Activated naive CD8-positive, alpha-beta T cell treated with anti-CD3 and anti-CD28 coated beads, Interleukin-2, amount 10 ng/mL, durations not matched to agents 7 days and 5 days (primary cell): ENCODE results near the gene RPS2. TPM values are rescaled to one million over a fixed set of nuclear protein-coding genes. Genes with fewer than 3 reads are reported as not detected.
A peak's percentile ranks its signal among the peaks of the same experiment; 100 is the strongest.

Experiments
- ATAC-seq: fragments of 150-1000 bp; cut with Tn5 transposase; one replicate; pipeline ENCODE4 v1.10.0; 2021; ENCODE audit warnings: low read depth, moderate library complexity
- POLR2A ChIA-PET: fragments of 350-600 bp; sonication (Branson Sonifier 250); formaldehyde crosslinking; loops from one replicate; lab custom pipeline; 2021; ENCODE audit warnings: antibody characterized with exemption; lab: Charles Lee
- DNase-seq: peaks from one replicate; pipeline ENCODE4 v3.0.0; 2021
- H3K27ac Mint-ChIP-seq: one replicate; pipeline ENCODE4 v1.8.0; 2022; ENCODE audit warnings: mild to moderate bottlenecking, mixed read lengths
- H3K27me3 Mint-ChIP-seq: one replicate; pipeline ENCODE4 v1.8.0; 2022; ENCODE audit warnings: mild to moderate bottlenecking, moderate library complexity, mixed read lengths
- H3K36me3 Mint-ChIP-seq: one replicate; pipeline ENCODE4 v1.8.0; 2021; ENCODE audit warnings: mild to moderate bottlenecking, mixed read lengths
- H3K4me1 Mint-ChIP-seq: one replicate; pipeline ENCODE4 v1.8.0; 2021; ENCODE audit warnings: mixed read lengths
- H3K4me3 Mint-ChIP-seq: one replicate; pipeline ENCODE4 v1.8.0; 2022; ENCODE audit warnings: mild to moderate bottlenecking, moderate library complexity, mixed read lengths
- H3K9me3 Mint-ChIP-seq: one replicate; pipeline ENCODE4 v1.8.0; 2021; ENCODE audit warnings: mixed read lengths
- total RNA-seq, 2 experiments: library from RNA; stranded (reverse); gene quantifications; one replicate each; pipeline ENCODE4 v1.2.3, GENCODE V29; 2021

RPS2 gene
- total RNA-seq, 2 experiments from 2014 or later: 2,404 to 2,409 TPM

- H3K4me1 Mint-ChIP-seq: peaks cover 20% of the 10 kb centered on the region
- peaks cover 8% of the 10 kb centered on the region for H3K36me3 Mint-ChIP-seq
- DNase-seq (no peak), ATAC-seq (no peak)
- H3K4me3 Mint-ChIP-seq: no peak overlapping the region
- H3K9me3 Mint-ChIP-seq: no peaks in the 10 kb centered on the region
- H3K27me3 Mint-ChIP-seq: peaks cover 13% of the 10 kb centered on the region
- POLR2A ChIA-PET: interaction anchor here (1.0 to 5.7 kb wide), 4 partner anchors 21 to 163 kb away, joined by 6 to 36 read pairs (median 11); partner anchors contain the start of genes RPS2, TBL3 and TRAF7
- H3K27ac Mint-ChIP-seq: no peak overlapping the region
These were observed 28.2 kb upstream of the RPS2 start for GRCh38 chr16:1992704-1993317.

- POLR2A ChIA-PET: interaction anchor here (1.0 to 5.7 kb wide), 6 partner anchors 12 to 220 kb away, joined by 3 to 36 read pairs (median 8); partner anchors contain the start of genes EME2, MRPS34, RPS2 and TBL3
- H3K27ac Mint-ChIP-seq: no peak overlapping the region
- peak; percentile 76 for ATAC-seq
- peak overlapping the region; percentile 75 for H3K4me3 Mint-ChIP-seq
- peaks cover 8% of the 10 kb centered on the region for H3K36me3 Mint-ChIP-seq
- peaks cover 20% of the 10 kb centered on the region for H3K4me1 Mint-ChIP-seq
- peaks cover 13% of the 10 kb centered on the region for H3K27me3 Mint-ChIP-seq
- peak; percentile 96 for DNase-seq
- no peaks in the 10 kb centered on the region for H3K9me3 Mint-ChIP-seq
These were observed 27.5 kb upstream of the RPS2 start for GRCh38 chr16:1991948-1992703.

GRCh38 chr16:1991588-1991947, 26.9 kb upstream of the RPS2 start:
- H3K4me3 Mint-ChIP-seq: peak overlapping the region; percentile 75
- H3K27me3 Mint-ChIP-seq: peaks cover 13% of the 10 kb centered on the region
- DNase-seq: no peak
- POLR2A ChIA-PET: interaction anchor here (1.0 to 5.7 kb wide), 8 partner anchors 11 to 219 kb away, joined by 3 to 36 read pairs (median 7); partner anchors contain the start of genes EME2, MRPS34, RPS2 and TBL3
- peaks cover 5% of the 10 kb centered on the region for H3K36me3 Mint-ChIP-seq
- no peak for ATAC-seq
- no peaks in the 10 kb centered on the region for H3K9me3 Mint-ChIP-seq
- peaks cover 18% of the 10 kb centered on the region for H3K4me1 Mint-ChIP-seq
- H3K27ac Mint-ChIP-seq: peak overlapping the region; percentile 69

- POLR2A ChIA-PET: interaction anchor here (0.6 to 5.7 kb wide), 9 partner anchors 11 to 219 kb away, joined by 3 to 36 read pairs (median 4); partner anchors contain the start of genes EME2, MRPS34, RPS2 and TBL3
- ATAC-seq: peak; percentile 50
- Mint-ChIP-seq H3K36me3 (peaks cover 5% of the 10 kb centered on the region), H3K9me3 (no peaks in the 10 kb centered on the region), H3K4me1 (peaks cover 19% of the 10 kb centered on the region), H3K4me3 (peak overlapping the region; percentile 75), H3K27ac (peak overlapping the region; percentile 69), H3K27me3 (peaks cover 13% of the 10 kb centered on the region)
- DNase-seq: peak; percentile 63
These were observed 26.5 kb upstream of the RPS2 start for GRCh38 chr16:1991135-1991551.

GRCh38 chr16:1990351-1991134, 25.9 kb upstream of the RPS2 start:
- Mint-ChIP-seq H3K4me1 (peaks cover 18% of the 10 kb centered on the region), H3K27ac (peak overlapping the region; percentile 67), H3K4me3 (peak overlapping the region; percentile 75), H3K9me3 (no peaks in the 10 kb centered on the region), H3K36me3 (peaks cover 5% of the 10 kb centered on the region), H3K27me3 (peaks cover 13% of the 10 kb centered on the region)
- ATAC-seq: no peak
- POLR2A ChIA-PET: interaction anchor here (0.6 to 5.7 kb wide), 9 partner anchors 10 to 218 kb away, joined by 3 to 36 read pairs (median 4); partner anchors contain the start of genes EME2, MRPS34, RPS2 and TBL3
- peak; percentile 65 for DNase-seq

GRCh38 chr16:1990101-1990350, 25.4 kb upstream of the RPS2 start:
- no peak for ATAC-seq
- Mint-ChIP-seq H3K27me3 (peaks cover 13% of the 10 kb centered on the region), H3K27ac (no peak overlapping the region), H3K36me3 (peaks cover under 1% of the 10 kb centered on the region), H3K4me1 (peaks cover 21% of the 10 kb centered on the region), H3K4me3 (no peak overlapping the region), H3K9me3 (no peaks in the 10 kb centered on the region)
- POLR2A ChIA-PET: interaction anchor here (1.2 to 5.7 kb wide), 5 partner anchors 14 to 28 kb away, joined by 3 to 36 read pairs (median 8); partner anchors contain the start of genes RPS2 and TBL3
- no peak for DNase-seq

GRCh38 chr16:1989209-1990100, 24.8 kb upstream of the RPS2 start, which contains the start of gene SYNGR3:
Gene SYNGR3, plus strand, starts transcription at chr16:1989970. Its CDS starts 133 bp downstream, at chr16:1990103.
- H3K27ac Mint-ChIP-seq: peak within 1 kb of the TSS; percentile 67
- peaks cover 13% of the 10 kb centered on the region for H3K27me3 Mint-ChIP-seq
- H3K4me1 Mint-ChIP-seq: peaks cover 24% of the 10 kb centered on the region
- peak within 1 kb of the TSS; percentile 75 for H3K4me3 Mint-ChIP-seq
- ATAC-seq (no peak), DNase-seq (peak; percentile 57)
- H3K9me3 Mint-ChIP-seq: no peaks in the 10 kb centered on the region
- POLR2A ChIA-PET: interaction anchor here (3.4 to 5.7 kb wide), 2 partner anchors 18 to 25 kb away, joined by 15 to 36 read pairs; partner anchors contain the start of genes RPS2 and TBL3
- no peaks in the 10 kb centered on the region for H3K36me3 Mint-ChIP-seq

- H3K4me3 Mint-ChIP-seq: no peak overlapping the region
- peaks cover 24% of the 10 kb centered on the region for H3K4me1 Mint-ChIP-seq
- H3K9me3 Mint-ChIP-seq: no peaks in the 10 kb centered on the region
- ATAC-seq (no peak), DNase-seq (no peak)
- H3K27me3 Mint-ChIP-seq: peaks cover 25% of the 10 kb centered on the region
- POLR2A ChIA-PET: interaction anchor here (2.0 to 5.7 kb wide), 2 partner anchors 23 kb away, joined by 8 to 36 read pairs; partner anchors contain the start of gene RPS2
- no peaks in the 10 kb centered on the region for H3K36me3 Mint-ChIP-seq
- H3K27ac Mint-ChIP-seq: no peak overlapping the region
These were observed 22.6 kb upstream of the RPS2 start for GRCh38 chr16:1987198-1987597.

- peak overlapping the region; percentile 83 for H3K4me3 Mint-ChIP-seq
- H3K27ac Mint-ChIP-seq: no peak overlapping the region
- H3K27me3 Mint-ChIP-seq: peaks cover 40% of the 10 kb centered on the region
- H3K4me1 Mint-ChIP-seq: peaks cover 17% of the 10 kb centered on the region
- no peaks in the 10 kb centered on the region for H3K36me3 Mint-ChIP-seq
- POLR2A ChIA-PET: interaction anchor here (1.0 to 8.6 kb wide), 6 partner anchors 14 to 170 kb away, joined by 3 to 50 read pairs (median 8); partner anchors contain the start of genes RNF151, RPS2, TBL3 and TRAF7
- H3K9me3 Mint-ChIP-seq: no peaks in the 10 kb centered on the region
- DNase-seq (no peak), ATAC-seq (no peak)
These were observed 21.0 kb upstream of the RPS2 start for GRCh38 chr16:1985466-1986150.

- DNase-seq (no peak), ATAC-seq (peak; percentile 30)
- peak overlapping the region; percentile 83 for H3K4me3 Mint-ChIP-seq
- peak overlapping the region; percentile 25 for H3K27ac Mint-ChIP-seq
- peaks cover 43% of the 10 kb centered on the region for H3K27me3 Mint-ChIP-seq
- peaks cover 17% of the 10 kb centered on the region for H3K4me1 Mint-ChIP-seq
- POLR2A ChIA-PET: interaction anchor here (0.5 to 8.6 kb wide), 8 partner anchors 13 to 932 kb away, joined by 3 to 50 read pairs (median 6); partner anchors contain the start of genes RPS2, TBL3 and TRAF7
- H3K36me3 Mint-ChIP-seq: no peaks in the 10 kb centered on the region
- no peaks in the 10 kb centered on the region for H3K9me3 Mint-ChIP-seq
These were observed 20.0 kb upstream of the RPS2 start for GRCh38 chr16:1984347-1985225.
